Ovary (tissue), 9 donors: Measurements from ENCODE around the gene TAS2R41. TPM values are rescaled to one million over a fixed set of nuclear protein-coding genes. Genes with fewer than 3 reads are reported as not detected.

Experiments used
- DNase-seq, 5 donors: peaks; one replicate each; pipeline ENCODE4 v3.0.0-alpha.2; 2019 to 2020
- H3K27ac ChIP-seq, 2 donors: fragments of 200-600 bp; one replicate each; pipeline versions ENCODE4 v1.5.1 to v1.8.0; 2019 to 2022
- H3K27me3 ChIP-seq: fragments of 200-600 bp; one replicate; pipeline ENCODE4 v1.8.0; 2022
- H3K36me3 ChIP-seq: fragments of 200-600 bp; sonication (generic); one replicate; pipeline ENCODE4 v1.5.1; 2019
- H3K4me1 ChIP-seq: one replicate; pipeline ENCODE4 v1.8.1; 2013; ENCODE audit warnings: mild to moderate bottlenecking, moderate library complexity; ENCODE audit not compliant: insufficient read depth
- H3K4me3 ChIP-seq: fragments of 200-600 bp; sonication (generic); one replicate; pipeline ENCODE4 v1.5.1; 2017
- H3K9me3 ChIP-seq, 2 donors: fragments of 200-600 bp in 1 of 2; sonication (generic) in 1 of 2; one replicate each; pipeline versions ENCODE4 v1.5.1 to v1.8.1; 2013 to 2019; ENCODE audit warnings: mild to moderate bottlenecking in 1 of 2, moderate library complexity in 1 of 2
- CTCF ChIP-seq, 3 donors: fragments of 450-650 bp in 2 of 3; fragments of 200-600 bp in 1 of 3; IDR thresholded peaks; one replicate each; pipeline versions ENCODE4 v1.5.1 to v1.8.0; 2016 to 2022; ENCODE audit warnings: antibody characterized with exemption in 3 of 3, mild to moderate bottlenecking in 1 of 3
- EP300 ChIP-seq: sonication (generic); formaldehyde crosslinking; IDR thresholded peaks from one replicate; pipeline ENCODE4 v1.6.1; 2017; ENCODE audit warnings: antibody characterized with exemption
- POLR2A ChIP-seq: fragments of 450-650 bp; IDR thresholded peaks from one replicate; pipeline ENCODE4 v1.6.1; 2017; ENCODE audit warnings: antibody characterized with exemption, mild to moderate bottlenecking, moderate library complexity
- WGBS, 3 donors: extraction: QIAGEN DNeasy Blood & Tissue Kit in 1 of 3; methylation state at CpG; one replicate each; pipeline versions ENCODE4 v1.1.5 to v1.1.7; 2013 to 2017; 5-methylcytosine and 5-hydroxymethylcytosine counted together
- intact Hi-C, 4 donors: fragments of 100-400 bp; cut with DNase I; formaldehyde crosslinking; loops; one replicate each; pipeline versions ENCODE4 v1.11.0 to v1.15.1; 2022 to 2023
- polyA plus RNA-seq, 2 donors: library from polyadenylated mRNA; stranded (reverse); fragments of 200-250 nt in 1 of 2; fragments of 350-450 nt in 1 of 2; fragmentation: Illumina TruSeq in 1 of 2; extraction: RNeasy Lipid Tissue Mini Kit (QIAGEN cat#74804) in 1 of 2; gene quantifications; one replicate each; pipeline ENCODE4 v1.2.3, GENCODE V29; 2013 to 2014
- total RNA-seq, 7 donors: library from RNA; depleted of rRNA in 2 of 7; stranded (reverse); fragments of >200 nt in 2 of 7; fragmentation: NEBNext Ultra II Directional in 3 of 7; extraction: Animal tissue kit (Norgen Biotek cat#: 25700) in 3 of 7; gene quantifications; one replicate each; pipeline versions ENCODE4 v1.1.0 to v1.2.4, GENCODE V29; 2016 to 2023
- donor health status: DM: no; HTN: no; CAD: no; lungs with moderate emphysema.
- donor health status: DM: no; HTN: no; CAD: no.
- donor health status: Bipolar disorder and iron deficiency.
- donor health status: DM: yes; HTN: yes; CAD: no.
- donor health status: DM: no; HTN: no; CAD: no.
- donor health status: DM: yes; HTN: yes; CAD: no.

The TAS2R41 gene
- total and polyA plus RNA-seq, 9 donors = 0.50 TPM; not detected in 8

- no peak overlapping the region for H3K27ac ChIP-seq
- TF ChIP-seq POLR2A (no peak), EP300 (no peak), CTCF (IDR thresholded peaks at IDR 0.05) (no peak)
- H3K4me3 ChIP-seq = no peak overlapping the region
- 57 to 89% (median 88%) methylated on average over 3 of the region's 3 CpGs for WGBS, 3 donors
- no peaks in the 10 kb centered on the region for H3K9me3 ChIP-seq
- no peaks in the 10 kb centered on the region for H3K36me3 ChIP-seq
- intact Hi-C loops = no loop called here
- no peak for DNase-seq
- peaks cover 3% of the 10 kb centered on the region for H3K4me1 ChIP-seq
- no peaks in the 10 kb centered on the region for H3K27me3 ChIP-seq
Measured at GRCh38 chr7:143496263-143496662, 18.6 kb downstream of the TAS2R41 start.

DNA sequence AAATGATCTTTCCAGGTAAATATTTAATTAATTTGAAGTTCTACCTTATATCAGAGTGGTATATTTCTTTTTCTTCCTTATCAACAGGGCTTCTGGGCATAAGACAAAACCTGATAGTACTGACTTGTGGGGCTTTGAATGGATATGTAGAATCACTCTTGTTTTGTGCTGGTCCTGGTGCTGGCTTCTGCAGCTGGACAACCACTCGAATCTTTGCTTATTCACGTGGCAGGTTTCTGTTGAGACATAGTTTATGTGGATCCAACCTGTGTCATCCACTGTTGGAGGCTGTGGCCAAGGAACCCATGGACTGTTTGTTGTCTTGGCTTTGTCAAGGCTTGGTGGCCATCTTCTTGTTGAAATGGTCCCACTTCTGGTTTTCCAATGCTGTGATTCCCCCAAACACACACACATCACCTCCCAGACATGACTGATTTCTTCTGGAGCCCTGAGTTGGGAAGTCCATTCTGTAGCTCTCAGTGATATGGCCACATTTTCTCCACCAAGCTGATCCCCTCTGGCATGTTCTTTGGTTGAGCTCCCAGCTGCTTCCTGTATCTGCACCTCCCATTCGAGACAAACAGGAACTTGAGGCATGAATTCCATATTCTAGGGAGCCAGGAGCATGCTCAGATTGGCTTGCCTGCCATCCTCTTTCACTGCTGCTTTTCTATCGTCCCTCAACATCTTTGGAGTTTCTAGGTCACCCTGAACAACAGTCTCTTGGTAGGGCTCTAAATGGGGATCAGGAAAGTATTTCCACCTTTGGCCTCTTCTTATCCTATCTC, 19.5 kb downstream of the TAS2R41 start:
- H3K9me3 ChIP-seq = no peaks in the 10 kb centered on the region
- intact Hi-C loops = no loop called here
- H3K4me3 ChIP-seq = no peak overlapping the region

DNA sequence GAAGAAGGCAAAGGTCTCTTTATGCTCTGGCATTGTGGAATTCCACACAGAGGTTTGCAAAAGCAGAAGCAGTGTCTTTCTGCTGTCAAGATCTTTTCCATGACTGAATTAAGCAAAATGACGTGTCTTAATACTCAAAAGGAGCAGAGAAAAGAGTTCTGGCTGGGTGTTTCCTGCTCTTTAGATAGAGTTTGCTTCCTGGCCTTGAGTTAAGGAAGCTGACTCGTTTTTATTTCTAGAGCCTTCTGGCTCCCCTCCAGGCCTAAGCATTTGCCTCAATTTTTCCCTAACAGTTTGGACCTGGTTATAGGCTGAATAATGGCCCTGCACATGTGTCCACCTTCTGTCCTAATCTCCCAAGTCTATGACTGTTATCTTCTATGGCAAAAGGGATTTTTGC, 21.6 kb downstream of the TAS2R41 start:
- DNase-seq = peak in 2 of 5 donors; percentile 27 to 35
- H3K36me3 ChIP-seq = no peaks in the 10 kb centered on the region
- no peaks in the 10 kb centered on the region for H3K9me3 ChIP-seq
- H3K27me3 ChIP-seq = no peaks in the 10 kb centered on the region
- no peak for TF ChIP-seq EP300
- TF ChIP-seq POLR2A = no peak
- TF ChIP-seq CTCF (IDR thresholded peaks at IDR 0.05) = no peak
- H3K4me3 ChIP-seq = no peak overlapping the region
- H3K4me1 ChIP-seq = peaks cover 1% of the 10 kb centered on the region
- intact Hi-C loops = no loop called here
- H3K27ac ChIP-seq = no peak overlapping the region
- WGBS, 3 donors = 1 to 7% (median 1%) methylated on average over 2 of the region's 2 CpGs

More for the DNA sequence above, 19.5 kb downstream of the TAS2R41 start:
- H3K27ac ChIP-seq = no peak overlapping the region
- H3K27me3 ChIP-seq = no peaks in the 10 kb centered on the region
- TF ChIP-seq EP300 (no peak), POLR2A (no peak), CTCF (IDR thresholded peaks at IDR 0.05) (no peak)
- no peaks in the 10 kb centered on the region for H3K36me3 ChIP-seq
- no peak for DNase-seq
- WGBS, 3 donors = 80 to 87% (median 85%) methylated on average over 4 of the region's 4 CpGs
- peaks cover 3% of the 10 kb centered on the region for H3K4me1 ChIP-seq

GRCh38 chr7:143499743-143500348, 22.2 kb downstream of the TAS2R41 start:
- WGBS, 3 donors = 66 to 78% (median 71%) methylated on average over 8 of the region's 8 CpGs
- H3K27ac ChIP-seq = no peak overlapping the region
- TF ChIP-seq EP300 (no peak), CTCF (IDR thresholded peaks at IDR 0.05) (no peak), POLR2A (no peak)
- H3K9me3 ChIP-seq = no peaks in the 10 kb centered on the region
- H3K27me3 ChIP-seq = no peaks in the 10 kb centered on the region
- peaks cover 1% of the 10 kb centered on the region for H3K4me1 ChIP-seq
- no peaks in the 10 kb centered on the region for H3K36me3 ChIP-seq
- intact Hi-C loops = no loop called here
- H3K4me3 ChIP-seq = no peak overlapping the region
- no peak for DNase-seq
